Bronchial epithelial cell (primary cell): ENCODE data around the gene SIX3. TPM values are rescaled to one million over a fixed set of nuclear protein-coding genes. Genes with fewer than 3 reads are reported as not detected.

Experiments used
- DNase-seq: peaks from one replicate; pipeline ENCODE4 v3.0.0-alpha.2; 2010; ENCODE audit warnings: low read depth
- FAIRE-seq: peaks from 2 replicates; lab custom pipeline; 2011; peaks lifted over from hg19 to GRCh38; lab: Jason Lieb, UNC
- H3K27me3 ChIP-seq: 2 replicates; pipeline ENCODE4 v1.5.1; 2011; ENCODE audit warnings: low read length; ENCODE audit not compliant: control insufficient read depth, insufficient read depth
- H3K36me3 ChIP-seq: 2 replicates; pipeline ENCODE4 v1.5.1; 2011; ENCODE audit warnings: low read length; ENCODE audit not compliant: control insufficient read depth, insufficient read depth
- H3K4me3 ChIP-seq: 2 replicates; pipeline ENCODE4 v1.5.1; 2011; ENCODE audit warnings: mild to moderate bottlenecking, low read depth, low read length, control low read depth
- CTCF ChIP-seq: IDR thresholded peaks from 2 replicates; pipeline ENCODE4 v1.5.1; 2011; ENCODE audit warnings: mild to moderate bottlenecking, moderate library complexity, low read length, control low read depth, inconsistent platforms; ENCODE audit not compliant: insufficient read depth, severe bottlenecking
- total RNA-seq: library from RNA; depleted of rRNA; stranded (reverse); fragments of >200 nt; gene quantifications from 2 replicates; pipeline ENCODE4 v1.2.1, GENCODE V29; 2014

Gene SIX3
- not detected in 2 replicates for total RNA-seq

GRCh38 chr2:44941551-44942234, at the start of gene SIX3:
TSS of gene SIX3 (plus strand) at chr2:44941702. CDS start at chr2:44942105, 403 bp downstream.
- Histone ChIP-seq H3K27me3 (peaks cover 69% of the 10 kb centered on the region), H3K4me3 (peak within 1 kb of the TSS; percentile 10), H3K36me3 (no peaks in the 10 kb centered on the region)
- no peak for TF ChIP-seq CTCF
- no peak for FAIRE-seq
- no peak for DNase-seq

GRCh38 chr2:44894058-44894457, 47.4 kb upstream of the SIX3 start:
- FAIRE-seq (no peak), DNase-seq (no peak)
- no peak overlapping the region for H3K4me3 ChIP-seq
- H3K36me3 ChIP-seq = no peaks in the 10 kb centered on the region
- TF ChIP-seq CTCF = no peak
- H3K27me3 ChIP-seq = peaks cover under 1% of the 10 kb centered on the region

- DNase-seq = no peak
- Histone ChIP-seq H3K27me3 (peaks cover 3% of the 10 kb centered on the region), H3K36me3 (no peaks in the 10 kb centered on the region), H3K4me3 (no peak overlapping the region)
- FAIRE-seq = no peak
- no peak for TF ChIP-seq CTCF
Measured at GRCh38 chr2:44895061-44895460, 46.4 kb upstream of the SIX3 start.

GRCh38 chr2:44897406-44897805, 44.1 kb upstream of the SIX3 start:
- DNase-seq (no peak), FAIRE-seq (no peak)
- peaks cover 3% of the 10 kb centered on the region for H3K27me3 ChIP-seq
- H3K36me3 ChIP-seq = no peaks in the 10 kb centered on the region
- TF ChIP-seq CTCF = no peak
- H3K4me3 ChIP-seq = no peak overlapping the region

- TF ChIP-seq CTCF = no peak
- Histone ChIP-seq H3K27me3 (peaks cover 3% of the 10 kb centered on the region), H3K4me3 (no peak overlapping the region), H3K36me3 (no peaks in the 10 kb centered on the region)
- no peak for FAIRE-seq
- DNase-seq = no peak
Measured at GRCh38 chr2:44902217-44903137, 39.0 kb upstream of the SIX3 start.
